ENCODE measurements around the gene LIMCH1. TPM values are rescaled to one million over a fixed set of nuclear protein-coding genes. Genes with fewer than 3 reads are reported as not detected.

LIMCH1 gene
- total and polyA plus RNA-seq, 2 of the 8 experiments (the other 6 are each of a cell fraction or from before 2014, with no cell fraction given), result 2.7 to 3.0 TPM

- Histone ChIP-seq H2BK20ac (ENCODE audit: low read length) (no peak overlapping the region), H3K4ac (replicated peaks; ENCODE audit: insufficient read length, low read depth, low read length) (no peak overlapping the region), H3K27me3 (replicated peaks in 1 of 4; ENCODE audit: control insufficient read depth in 3 of 4, extremely low read depth in 1 of 4, insufficient read depth in 3 of 4, low read length in 3 of 4) (peaks cover 0 to 4% (median 2%) of the 10 kb centered on the region in 4 experiments; a peak in 3 of 7 replicates), H4K20me1 (replicated peaks in 1 of 2; ENCODE audit: control insufficient read depth in 1 of 2, insufficient read depth in 2 of 2, low read length in 2 of 2) (no peaks in the 10 kb centered on the region), H2AK5ac (ENCODE audit: low read depth, low read length) (no peak overlapping the region), H2BK12ac (ENCODE audit: low read depth, low read length) (no peak overlapping the region), H2BK15ac (ENCODE audit: low read length) (no peak overlapping the region), H2BK120ac (replicated peaks; ENCODE audit: low read depth, low read length) (no peak overlapping the region), H3K18ac (ENCODE audit: extremely low read depth, low read length) (no peak overlapping the region), H2AFZ (ENCODE audit: low read length) (no peak overlapping the region), H3K56ac (replicated peaks; ENCODE audit: insufficient read length, low read depth, low read length) (no peak overlapping the region), H3K4me2 (ENCODE audit: insufficient read depth in 1 of 2, low read depth in 2 of 2, low read length in 2 of 2) (no peak overlapping the region), H3K79me1 (ENCODE audit: low read depth, low read length) (no peaks in the 10 kb centered on the region), H3K4me3 (ENCODE audit: extremely low read depth in 1 of 4, insufficient read depth in 2 of 4, low read depth in 3 of 4, low read length in 4 of 4) (no peak overlapping the region), H3K79me2 (ENCODE audit: control insufficient read depth in 1 of 2, insufficient read depth in 2 of 2, low read length in 2 of 2) (no peaks in the 10 kb centered on the region), H3K27ac (ENCODE audit: low read depth, low read length) (no peak overlapping the region), H4K5ac (ENCODE audit: insufficient read length, low read depth, low read length) (no peak overlapping the region), H3K14ac (ENCODE audit: insufficient read length) (no peak overlapping the region), H2BK5ac (ENCODE audit: low read depth, low read length) (no peak overlapping the region), H3K9ac (replicated peaks in 1 of 4; ENCODE audit: extremely low read depth in 1 of 4, low read depth in 3 of 4, low read length in 3 of 4) (no peak overlapping the region), H3K23me2 (ENCODE audit: low read depth, low read length) (no peaks in the 10 kb centered on the region), H4K91ac (replicated peaks; ENCODE audit: insufficient read length, low read length) (no peak overlapping the region), H3K23ac (ENCODE audit: insufficient read length) (no peak overlapping the region), H3K4me1 (replicated peaks in 1 of 4; ENCODE audit: control insufficient read depth in 3 of 4, insufficient read depth in 4 of 4, low read length in 3 of 4) (no peaks in the 10 kb centered on the region), H4K8ac (ENCODE audit: extremely low read depth, insufficient read depth, low read length) (no peak overlapping the region), H3K36me3 (ENCODE audit: control insufficient read depth in 2 of 4, insufficient read depth in 4 of 4, low read length in 3 of 4) (no peaks in the 10 kb centered on the region), H3K9me3 (ENCODE audit: insufficient read depth in 2 of 2, low read depth in 1 of 2, low read length in 1 of 2) (no peaks in the 10 kb centered on the region)
- ChIA-PET POLR2A (ENCODE audit: partially characterized antibody) (no interaction called here), CTCF (ENCODE audit: partially characterized antibody) (interaction anchor here (7.3 kb wide), 1 partner anchor 163 kb away, joined by 58 read pairs; no protein-coding TSS in a partner anchor)
- FAIRE-seq (no peak), DNase-seq (ENCODE audit: low read depth in 1 of 2, low spot score in 2 of 2) (no peak)
- WGBS, 2 experiments (ENCODE audit: extremely low coverage in 1 of 2, insufficient coverage in 1 of 2, insufficient read length in 1 of 2, insufficient replicate concordance in 2 of 2, low coverage in 1 of 2, low lambda C conversion rate in 2 of 2, missing lambda C conversion rate in 1 of 2), result 89% methylated on average over 3 of the region's 3 CpGs; no CpG with 5 or more reads in 1 of the 2 experiments
- TF ChIP-seq RBBP5 (IDR thresholded peaks at IDR 0.05; ENCODE audit: borderline replicate concordance, low read depth, low read length) (no peak), TAF7 (optimal IDR thresholded peaks at IDR 0.05; ENCODE audit: borderline replicate concordance, low read depth, low read length) (no peak), KDM5A (IDR thresholded peaks at IDR 0.05; ENCODE audit: low read length) (no peak), NANOG (IDR thresholded peaks at IDR 0.05; ENCODE audit: insufficient read depth, low read depth, low read length, poor library complexity, severe bottlenecking) (no peak), SUZ12 (IDR thresholded peaks at IDR 0.05; ENCODE audit: low read length) (no peak), MAX (IDR thresholded peaks at IDR 0.05) (no peak), POLR2A (IDR thresholded peaks at IDR 0.05; ENCODE audit: control extremely low read depth in 1 of 2, low read depth in 2 of 2, low read length in 2 of 2) (no peak), EP300 (IDR thresholded peaks at IDR 0.05; ENCODE audit: borderline replicate concordance in 1 of 2, low read depth in 2 of 2, low read length in 2 of 2) (no peak), KDM1A (IDR thresholded peaks at IDR 0.05; ENCODE audit: borderline replicate concordance, low read length) (no peak), MAFK (IDR thresholded peaks at IDR 0.05; ENCODE audit: low read depth, low read length) (no peak), BCL11A (IDR thresholded peaks at IDR 0.05; ENCODE audit: low read depth in 2 of 2, low read length in 2 of 2) (no peak), GTF2F1 (IDR thresholded peaks at IDR 0.05; ENCODE audit: borderline replicate concordance, low read depth, low read length) (no peak), CHD1 (IDR thresholded peaks at IDR 0.05; ENCODE audit: low read depth, low read length) (no peak), JUND (IDR thresholded peaks at IDR 0.05; ENCODE audit: low read length) (no peak)
Measured at GRCh38 chr4:41723286-41723685, 185.3 kb downstream of the LIMCH1 start.
